HG03457 (cell line): Measurements from ENCODE around the gene OR10A7.
A peak's percentile ranks its signal among the peaks of the same experiment; 100 is the strongest.
"Not testable (repeated sequence)": the region's sequence is repeated elsewhere in the genome, so short reads cannot be mapped to it uniquely, and the experiment has no call there.

Experiments used
- ATAC-seq: cut with Tn5 transposase; IDR thresholded peaks from one replicate; pipeline ENCODE4 v1.9.1; 2021; ENCODE audit warnings: moderate number of reproducible peaks; ENCODE audit not compliant: unreplicated experiment

The OR10A7 gene, protein sequence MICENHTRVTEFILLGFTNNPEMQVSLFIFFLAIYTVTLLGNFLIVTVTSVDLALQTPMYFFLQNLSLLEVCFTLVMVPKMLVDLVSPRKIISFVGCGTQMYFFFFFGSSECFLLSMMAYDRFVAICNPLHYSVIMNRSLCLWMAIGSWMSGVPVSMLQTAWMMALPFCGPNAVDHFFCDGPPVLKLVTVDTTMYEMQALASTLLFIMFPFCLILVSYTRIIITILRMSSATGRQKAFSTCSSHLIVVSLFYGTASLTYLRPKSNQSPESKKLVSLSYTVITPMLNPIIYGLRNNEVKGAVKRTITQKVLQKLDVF

DNA sequence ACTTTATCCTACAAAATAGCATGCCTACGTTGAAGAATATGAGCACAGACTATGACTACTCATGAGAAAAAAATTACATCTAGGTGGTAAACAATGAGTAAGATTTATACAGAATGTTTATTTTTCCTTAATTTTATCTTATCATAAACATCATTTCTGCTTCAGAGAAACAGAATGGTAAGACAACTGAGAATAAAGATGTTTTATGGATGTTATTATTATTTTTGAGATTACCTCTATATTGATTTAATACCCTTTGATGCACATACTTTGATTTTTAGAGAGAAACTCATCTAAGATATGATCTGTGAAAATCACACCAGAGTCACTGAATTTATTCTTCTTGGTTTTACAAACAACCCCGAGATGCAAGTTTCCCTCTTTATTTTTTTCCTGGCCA lies at the start of gene OR10A7:
TSS of gene OR10A7 (plus strand) at position 301 of the 400 bp plus-strand sequence. CDS start at position 301, 0 bp downstream.
- ATAC-seq, result no peak

DNA sequence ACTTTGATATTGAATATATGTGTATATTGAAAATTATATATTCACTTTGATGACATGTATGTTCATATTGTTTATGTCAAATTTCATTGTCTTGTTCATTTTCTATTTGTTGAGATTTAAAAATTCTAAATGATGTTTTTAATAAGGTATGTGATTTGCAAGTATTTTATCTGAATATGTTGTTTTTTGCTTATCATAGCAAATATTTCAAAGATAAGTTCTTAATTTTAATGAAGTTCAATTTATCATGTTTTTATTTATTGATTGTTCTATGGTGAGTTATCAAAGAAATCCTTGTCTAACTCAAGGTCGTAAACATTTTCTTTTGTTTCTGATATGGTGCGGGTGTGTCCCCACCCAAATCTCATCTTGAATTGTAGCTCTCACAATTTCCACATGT lies 49.4 kb upstream of the OR10A7 start:
- ATAC-seq, result no peak

DNA sequence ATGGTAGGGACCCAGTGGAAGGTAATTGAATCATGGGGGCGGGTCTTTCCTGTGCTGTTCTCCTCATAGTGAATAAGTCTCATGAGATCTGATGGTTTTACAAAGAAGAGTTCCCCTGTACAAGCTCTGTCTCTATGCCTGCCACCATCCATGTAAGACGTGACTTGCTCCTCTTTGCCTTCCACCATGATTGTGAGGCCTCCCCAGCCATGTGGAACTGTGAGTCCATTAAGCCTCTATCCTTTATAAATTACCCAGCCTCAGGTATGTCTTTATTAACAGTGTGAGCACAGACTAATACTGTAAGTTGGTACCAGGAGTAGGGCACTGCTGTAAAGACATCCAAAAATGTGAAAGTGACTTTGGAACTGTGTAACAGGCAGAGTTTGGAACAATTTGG lies 49.0 kb upstream of the OR10A7 start:
- ATAC-seq, result not testable (repeated sequence)

DNA sequence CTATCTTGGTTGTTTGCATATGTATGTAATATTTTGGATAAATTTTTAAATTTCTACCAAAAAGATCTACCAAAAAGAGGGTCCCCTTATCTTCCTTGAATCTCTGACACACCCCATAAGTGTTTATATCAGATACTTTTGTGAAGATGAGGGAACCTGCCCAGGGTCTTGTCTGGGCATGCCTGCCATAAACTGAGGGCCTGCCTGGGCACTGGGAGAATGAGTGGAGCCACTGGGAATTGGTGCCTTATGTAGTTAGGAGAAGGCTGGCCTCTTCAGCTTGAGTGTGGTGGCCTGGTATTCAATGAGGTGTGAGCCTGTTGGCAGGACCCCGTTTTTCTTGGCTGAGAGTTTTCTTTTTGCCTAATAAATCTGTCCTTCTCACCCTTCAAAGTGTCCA lies 48.1 kb upstream of the OR10A7 start:
- ATAC-seq, result no peak

DNA sequence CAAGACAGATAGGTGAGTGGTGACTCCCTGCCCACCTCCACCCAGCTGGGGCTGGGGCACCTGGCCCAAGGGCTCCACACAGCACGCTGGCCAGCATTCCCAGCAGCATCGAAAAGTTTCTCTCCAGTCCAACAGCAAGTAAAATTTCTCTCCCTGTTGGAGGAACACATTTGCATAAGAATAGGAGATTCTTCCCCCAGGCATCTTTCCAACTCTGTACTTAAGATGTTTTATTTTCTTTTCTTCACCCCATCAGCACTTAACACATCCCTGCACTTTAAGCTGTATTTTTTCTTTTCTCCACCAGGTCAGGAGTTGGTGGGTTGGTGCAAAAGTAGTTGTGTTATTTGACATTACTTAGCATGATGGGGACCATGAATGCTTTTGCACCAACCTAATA lies 47.4 kb upstream of the OR10A7 start:
- no peak for ATAC-seq

DNA sequence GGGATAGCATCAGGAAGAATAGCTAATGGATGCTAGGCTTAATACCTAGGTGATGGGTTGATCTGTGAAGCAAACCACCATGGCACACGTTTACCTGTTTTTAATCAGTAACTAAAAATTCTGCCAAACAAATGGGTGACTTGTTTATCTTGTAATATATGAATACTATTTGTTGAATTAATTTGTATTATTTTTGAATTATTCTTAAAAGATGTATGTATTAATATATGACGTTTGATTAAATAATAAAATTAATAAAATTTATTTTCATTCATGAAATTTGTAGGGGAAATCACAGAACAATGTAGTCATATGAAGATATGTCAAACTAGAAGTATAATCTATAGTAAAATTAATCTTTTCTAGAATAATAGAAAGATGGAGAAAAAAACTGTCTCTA lies 32.3 kb upstream of the OR10A7 start:
- ATAC-seq, result no peak

DNA sequence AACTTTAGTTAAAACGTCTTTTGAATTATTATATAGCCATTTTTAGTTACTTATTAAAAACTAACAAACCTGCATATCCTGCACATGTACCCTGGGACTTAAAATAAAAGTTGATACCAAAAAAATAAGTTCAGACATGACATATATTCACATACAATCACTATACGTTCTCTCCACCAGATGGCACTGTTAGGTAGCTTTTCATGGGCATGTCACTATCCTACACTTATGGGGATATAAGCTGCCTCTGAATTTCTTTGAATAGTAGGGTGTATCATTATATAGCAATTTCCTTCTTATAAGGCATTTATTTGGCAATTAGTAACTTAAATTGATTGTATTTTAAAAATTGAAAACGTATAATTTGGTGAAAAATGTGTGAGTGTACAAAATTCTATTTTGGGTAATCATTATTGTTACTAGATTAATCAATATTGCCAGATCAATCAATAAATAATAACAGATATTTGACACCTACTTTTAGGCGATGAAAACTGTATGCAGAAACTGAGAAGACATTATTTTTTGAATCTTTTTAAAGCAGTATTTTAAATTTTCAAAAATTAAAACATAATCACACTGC lies 31.8 kb upstream of the OR10A7 start:
- peak; percentile 86 for ATAC-seq

DNA sequence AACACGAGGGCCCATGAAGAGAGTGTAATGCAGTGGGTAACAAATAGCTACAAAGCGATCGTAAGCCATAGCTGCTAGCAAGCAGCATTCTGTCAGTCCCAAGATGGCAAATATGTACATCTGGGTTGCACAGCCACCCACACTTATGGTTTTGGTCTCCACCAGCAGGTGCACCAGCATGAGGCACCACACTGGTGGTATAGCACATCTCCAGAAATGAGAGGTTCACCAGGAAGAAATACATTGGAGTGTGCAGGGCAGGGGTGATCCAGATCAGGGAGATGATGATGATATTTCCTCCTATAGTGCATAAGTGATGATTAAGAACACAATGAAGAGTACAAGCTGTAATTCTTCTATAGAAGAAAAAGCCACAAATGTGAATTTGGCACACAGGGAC lies 26.4 kb upstream of the OR10A7 start:
- no peak for ATAC-seq

DNA sequence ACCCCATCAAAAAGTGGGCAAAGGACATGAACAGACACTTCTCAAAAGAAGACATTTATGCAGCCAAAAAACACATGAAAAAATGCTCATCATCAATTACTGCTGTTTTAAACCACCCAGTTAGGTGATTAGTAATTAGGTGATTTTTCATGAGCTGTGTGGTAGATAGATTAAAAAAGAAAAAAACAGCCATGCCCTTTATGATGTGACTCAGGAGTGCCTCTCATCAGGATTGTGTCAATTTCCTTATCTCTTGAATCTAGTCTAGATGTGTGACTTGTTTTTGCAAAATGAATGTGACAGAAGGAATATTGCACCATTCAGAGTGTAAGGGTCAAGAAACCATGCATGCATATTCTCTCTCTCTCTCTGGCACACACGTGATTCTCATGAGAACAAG lies 5.7 kb downstream of the OR10A7 start:
- ATAC-seq, result no peak

DNA sequence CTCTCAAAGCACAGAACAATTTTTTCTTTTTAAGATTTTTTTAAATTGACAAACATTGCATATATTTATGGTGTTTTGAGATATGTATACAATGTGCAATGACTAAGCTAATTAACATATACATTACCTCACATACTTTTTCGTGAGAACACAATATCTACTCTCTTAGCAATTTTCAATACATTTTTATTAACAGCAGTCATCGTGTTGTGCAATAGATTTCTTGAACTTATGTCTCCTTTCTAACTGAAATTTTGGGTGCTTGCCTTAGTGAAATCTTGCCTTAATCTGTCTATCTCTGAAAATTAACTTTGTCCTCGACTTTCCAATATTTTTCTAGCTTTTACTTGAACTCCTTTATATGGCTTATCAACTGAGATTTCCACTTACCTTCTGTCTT lies 6.8 kb downstream of the OR10A7 start:
- ATAC-seq, result no peak

DNA sequence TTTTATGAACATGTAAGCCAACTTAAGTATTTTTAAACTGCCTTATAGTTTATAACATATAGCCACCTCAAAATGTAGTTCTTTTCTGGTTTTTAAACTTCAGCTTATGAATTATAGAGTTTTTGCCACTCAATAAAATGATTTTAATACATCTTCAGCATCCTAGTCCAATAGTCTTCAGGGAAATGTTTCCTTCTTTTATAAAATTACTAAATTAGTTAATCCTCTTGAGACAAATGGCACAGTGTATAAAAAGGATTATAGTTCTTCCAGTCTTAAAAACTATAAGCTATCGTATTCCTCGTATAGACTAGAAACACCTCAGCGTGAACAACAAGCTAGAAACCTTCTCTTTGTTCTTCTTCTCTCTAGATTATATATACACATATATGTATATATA lies 23.5 kb downstream of the OR10A7 start, which contains the start of gene OR6C74:
TSS of gene OR6C74 (plus strand) at position 301 of the 400 bp plus-strand sequence. CDS start 2,679 bp downstream, outside the sequence.
- ATAC-seq, result no peak

DNA sequence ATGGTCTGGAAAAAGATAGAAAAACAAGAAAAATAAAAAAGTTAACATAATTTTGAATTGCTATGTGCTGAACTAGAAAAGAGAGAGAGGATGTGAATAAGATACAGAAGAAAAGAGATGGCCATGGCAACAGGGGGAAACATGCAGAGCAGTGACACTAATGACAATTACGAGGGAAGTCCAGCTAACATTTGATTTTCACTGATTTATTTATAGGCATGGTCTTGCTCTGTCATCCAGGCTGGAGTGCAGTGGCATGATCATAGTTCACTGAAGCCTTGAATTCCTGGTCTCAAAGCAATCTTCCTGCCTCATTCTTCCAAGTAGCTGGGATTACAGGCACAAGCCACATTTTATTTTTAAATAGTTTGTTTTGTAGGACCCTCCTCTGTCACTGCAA lies 25.3 kb downstream of the OR10A7 start:
- no peak for ATAC-seq

DNA sequence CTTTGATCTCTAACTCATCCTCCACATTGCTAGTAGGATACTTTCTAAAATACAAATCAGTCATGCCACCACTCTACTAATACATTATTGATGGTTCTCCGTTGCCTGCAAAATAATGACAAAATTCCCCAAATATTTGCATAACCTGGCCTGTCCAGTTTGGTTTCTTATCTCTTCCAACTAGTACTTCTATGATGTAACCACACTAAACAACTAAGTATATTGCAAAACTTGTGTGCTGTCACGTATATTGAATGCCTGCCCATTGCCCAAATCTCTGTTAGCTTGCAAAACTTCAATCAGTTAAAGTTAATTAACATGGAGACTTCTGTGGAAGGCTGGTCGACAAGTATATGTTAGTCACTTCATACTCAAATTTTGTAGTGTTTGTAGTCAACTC lies 30.1 kb downstream of the OR10A7 start:
- no peak for ATAC-seq

DNA sequence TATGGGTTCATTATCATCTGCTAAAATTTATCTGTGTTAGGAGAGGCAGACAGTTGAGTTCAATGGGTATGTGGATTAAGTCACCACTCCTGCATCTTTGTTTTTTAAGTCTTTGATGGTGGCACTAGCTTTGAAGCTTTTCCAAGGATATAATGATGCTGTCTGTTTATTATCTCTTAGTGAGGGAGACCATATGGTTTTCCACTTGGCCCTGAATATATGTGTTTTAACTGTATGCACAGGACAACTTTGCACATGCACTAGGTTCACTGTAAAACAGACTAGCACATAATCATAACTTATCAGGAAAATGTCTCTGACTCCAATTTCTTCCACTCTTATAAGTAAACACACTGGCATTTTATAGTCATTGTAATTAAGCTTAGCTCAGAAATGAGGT lies 32.5 kb downstream of the OR10A7 start:
- ATAC-seq, result no peak

DNA sequence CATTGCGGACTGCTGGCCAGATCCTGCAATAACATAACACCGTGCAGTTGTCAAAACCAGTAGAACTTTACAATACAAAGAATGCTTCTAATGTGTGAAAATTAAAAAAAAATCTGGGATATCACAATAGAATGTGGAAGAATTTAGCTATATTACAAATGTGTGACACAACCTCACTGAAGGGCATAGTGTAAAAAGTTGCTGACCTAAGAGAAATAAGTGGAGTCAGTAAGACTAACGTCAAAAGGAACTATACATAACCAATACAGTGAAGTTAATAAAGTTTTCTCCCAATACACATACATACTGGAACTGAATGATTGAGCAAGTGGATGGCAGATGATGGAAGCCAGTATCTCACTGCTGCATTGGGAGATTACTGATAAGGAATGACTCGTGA lies 36.0 kb downstream of the OR10A7 start:
- ATAC-seq, result no peak

DNA sequence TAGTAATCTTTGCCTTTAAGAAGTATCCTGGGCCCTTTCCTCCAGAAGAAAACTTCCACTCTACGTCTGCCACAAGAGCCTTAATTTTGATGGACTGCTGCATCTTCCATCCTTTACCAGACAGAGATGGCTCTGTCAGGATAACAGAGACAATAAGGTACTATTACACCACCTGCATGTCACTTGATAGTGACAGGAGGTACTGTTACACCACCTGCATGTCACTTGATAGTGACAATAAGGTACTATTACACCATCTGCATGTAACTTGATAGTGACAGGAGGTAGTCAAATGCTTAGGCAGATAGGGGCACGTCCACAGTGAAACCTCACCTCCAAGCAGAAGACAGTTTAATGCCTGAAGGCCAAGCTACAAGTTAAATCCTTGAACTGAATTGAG lies 37.5 kb downstream of the OR10A7 start:
- ATAC-seq, result no peak
